ENCODE measurements around the gene AP3D1. TPM values are rescaled to one million over a fixed set of nuclear protein-coding genes. Genes with fewer than 3 reads are reported as not detected.

Gene AP3D1
- total and polyA plus RNA-seq, 2 donors (not counting 3 experiments of a cell fraction or from before 2014, with no cell fraction given), result 130 to 137 TPM

DNA sequence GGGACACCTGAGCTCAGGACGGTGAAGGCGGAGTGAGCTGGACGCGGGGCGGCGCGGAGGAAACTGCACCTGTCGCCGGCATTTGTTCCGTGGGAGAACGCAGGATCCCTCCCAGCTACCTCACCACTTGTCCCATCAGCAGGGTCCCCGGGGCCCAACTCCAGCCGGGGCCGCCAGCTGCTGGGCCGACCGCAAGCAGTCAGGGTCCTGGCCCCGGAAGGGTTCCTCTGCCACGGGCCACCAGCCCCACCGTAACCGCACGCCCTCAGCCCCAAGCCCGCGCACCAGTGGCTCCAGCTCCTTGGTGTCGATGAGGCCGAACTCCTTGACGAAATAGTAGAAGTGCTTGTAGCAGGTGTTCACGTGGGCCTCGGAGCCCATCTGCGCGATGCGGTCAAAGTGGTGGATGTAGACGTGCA is 74.8 kb downstream of the AP3D1 start:
- H3K27me3 ChIP-seq (ENCODE audit: control insufficient read depth in 2 of 2, insufficient read depth in 2 of 2, low read length in 2 of 2), result no peaks in the 10 kb centered on the region
- dilution Hi-C loops (cut with MboI; ENCODE audit: extremely low pct_ligation_motif_present, low sequenced_read_pairs), result no loop called here
- TF ChIP-seq, protein P1, sequence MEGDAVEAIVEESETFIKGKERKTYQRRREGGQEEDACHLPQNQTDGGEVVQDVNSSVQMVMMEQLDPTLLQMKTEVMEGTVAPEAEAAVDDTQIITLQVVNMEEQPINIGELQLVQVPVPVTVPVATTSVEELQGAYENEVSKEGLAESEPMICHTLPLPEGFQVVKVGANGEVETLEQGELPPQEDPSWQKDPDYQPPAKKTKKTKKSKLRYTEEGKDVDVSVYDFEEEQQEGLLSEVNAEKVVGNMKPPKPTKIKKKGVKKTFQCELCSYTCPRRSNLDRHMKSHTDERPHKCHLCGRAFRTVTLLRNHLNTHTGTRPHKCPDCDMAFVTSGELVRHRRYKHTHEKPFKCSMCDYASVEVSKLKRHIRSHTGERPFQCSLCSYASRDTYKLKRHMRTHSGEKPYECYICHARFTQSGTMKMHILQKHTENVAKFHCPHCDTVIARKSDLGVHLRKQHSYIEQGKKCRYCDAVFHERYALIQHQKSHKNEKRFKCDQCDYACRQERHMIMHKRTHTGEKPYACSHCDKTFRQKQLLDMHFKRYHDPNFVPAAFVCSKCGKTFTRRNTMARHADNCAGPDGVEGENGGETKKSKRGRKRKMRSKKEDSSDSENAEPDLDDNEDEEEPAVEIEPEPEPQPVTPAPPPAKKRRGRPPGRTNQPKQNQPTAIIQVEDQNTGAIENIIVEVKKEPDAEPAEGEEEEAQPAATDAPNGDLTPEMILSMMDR (IDR thresholded peaks at IDR 0.05; ENCODE audit: extremely low read depth in 1 of 2, insufficient read depth in 1 of 2, low read depth in 1 of 2, low read length in 2 of 2), result no peak
- TF ChIP-seq GATA2 (IDR thresholded peaks at IDR 0.05; ENCODE audit: insufficient read depth, insufficient read length, low read depth, low read length) (no peak), JUN (IDR thresholded peaks at IDR 0.05; ENCODE audit: borderline replicate concordance, insufficient read depth, insufficient read length, low read depth) (no peak), EZH2 (IDR thresholded peaks at IDR 0.05; ENCODE audit: borderline replicate concordance, low read depth, low read length, severe bottlenecking) (no peak), POLR2A (IDR thresholded peaks at IDR 0.05; ENCODE audit: low read depth, low read length) (no peak), POLR2AphosphoS5 (IDR thresholded peaks at IDR 0.05; ENCODE audit: insufficient read depth, low read depth, low read length) (no peak)
- TF ChIP-seq, protein P2, sequence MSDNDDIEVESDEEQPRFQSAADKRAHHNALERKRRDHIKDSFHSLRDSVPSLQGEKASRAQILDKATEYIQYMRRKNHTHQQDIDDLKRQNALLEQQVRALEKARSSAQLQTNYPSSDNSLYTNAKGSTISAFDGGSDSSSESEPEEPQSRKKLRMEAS (IDR thresholded peaks at IDR 0.05; ENCODE audit: insufficient read depth, insufficient read length), result no peak
- H3K79me2 ChIP-seq (ENCODE audit: control insufficient read depth, insufficient read depth, low read length), result peaks cover 3% of the 10 kb centered on the region
- intact Hi-C loops (cut with micrococcal nuclease), result no loop called here
- POLR2A ChIA-PET, result no interaction called here
- DNase-seq (ENCODE audit: low read depth, low spot score) (no peak), FAIRE-seq (no peak)
- no peaks in the 10 kb centered on the region for H3K4me1 ChIP-seq (ENCODE audit: control insufficient read depth, extremely low read depth, insufficient read depth, low read length)
- no peaks in the 10 kb centered on the region for H3K9me3 ChIP-seq (replicated peaks; ENCODE audit: control insufficient read depth, insufficient read depth, low read length)
- no peaks in the 10 kb centered on the region for H4K20me1 ChIP-seq (replicated peaks; ENCODE audit: control insufficient read depth, extremely low read depth, insufficient read depth, low read length)
- no TSS peak for BruUV-seq (replicated peaks)
- H3K4me3 ChIP-seq (replicated peaks in 1 of 3; ENCODE audit: insufficient read depth in 1 of 3, low read depth in 1 of 3, low read length in 3 of 3), result no peak overlapping the region
- no peaks in the 10 kb centered on the region for H3K9me1 ChIP-seq (replicated peaks; ENCODE audit: control insufficient read depth, extremely low read depth, insufficient read depth, low read length)
- no peak overlapping the region for H3K4me2 ChIP-seq (ENCODE audit: insufficient read depth, low read length)
- no peak overlapping the region for H3K9ac ChIP-seq (replicated peaks; ENCODE audit: extremely low read depth, insufficient read depth, low read length)
- H3K36me3 ChIP-seq (ENCODE audit: control insufficient read depth in 2 of 2, extremely low read depth in 1 of 2, insufficient read depth in 2 of 2, low read length in 2 of 2), result peaks cover 4 to 37% of the 10 kb centered on the region in 2 experiments
- no peak overlapping the region for H3K27ac ChIP-seq (ENCODE audit: insufficient read depth, low read depth, low read length)
- CTCF ChIA-PET, result no interaction called here
- no peak overlapping the region for H2AFZ ChIP-seq (ENCODE audit: low read depth, low read length)

Data from endothelial cell of umbilical vein (primary cell).